GM23338 (cell line): ENCODE data around the gene PIGR. TPM values are rescaled to one million over a fixed set of nuclear protein-coding genes. Genes with fewer than 3 reads are reported as not detected.

Experiments used
- ATAC-seq: fragments of 200-7000 bp; cut with Tn5 transposase; 3 replicates; pipeline ENCODE4 v1.9.1; 2020
- DNase-seq: peaks from one replicate; pipeline ENCODE4 v3.0.0-alpha.2; 2015; ENCODE audit warnings: low spot score
- H2AFZ ChIP-seq: fragments of 200-600 bp; sonication (generic); 2 replicates; pipeline ENCODE4 v1.8.0; 2016; ENCODE audit warnings: antibody characterized with exemption, mild to moderate bottlenecking, moderate library complexity
- H3F3A ChIP-seq: fragments of 200-600 bp; sonication (generic); replicated peaks from 2 replicates; pipeline ENCODE4 v1.8.0; 2017; ENCODE audit warnings: antibody characterized with exemption, mixed run types, low read depth
- H3K27ac ChIP-seq: fragments of 200-600 bp; sonication (generic); 2 replicates; pipeline ENCODE4 v1.6.1; 2016; ENCODE audit warnings: low read depth
- H3K27me3 ChIP-seq: fragments of 200-600 bp; sonication (generic); 2 replicates; pipeline ENCODE4 v1.8.0; 2016; ENCODE audit warnings: mild to moderate bottlenecking, mixed run types, moderate library complexity; ENCODE audit not compliant: insufficient read depth
- H3K36me3 ChIP-seq: fragments of 200-600 bp; sonication (generic); 2 replicates; pipeline ENCODE4 v1.8.0; 2016; ENCODE audit warnings: mild to moderate bottlenecking; ENCODE audit not compliant: insufficient read depth
- H3K4me1 ChIP-seq: fragments of 200-600 bp; sonication (generic); 2 replicates; pipeline ENCODE4 v1.8.0; 2016; ENCODE audit warnings: mild to moderate bottlenecking, moderate library complexity; ENCODE audit not compliant: insufficient read depth
- H3K4me2 ChIP-seq: fragments of 200-600 bp; sonication (generic); 2 replicates; pipeline ENCODE4 v1.7.1; 2017; ENCODE audit warnings: mixed run types
- H3K4me3 ChIP-seq: fragments of 200-600 bp; sonication (generic); 2 replicates; pipeline ENCODE4 v1.6.1; 2016; ENCODE audit warnings: mixed run types
- H3K79me2 ChIP-seq: fragments of 200-600 bp; sonication (generic); replicated peaks from 2 replicates; pipeline ENCODE4 v1.8.0; 2017; ENCODE audit warnings: mild to moderate bottlenecking; ENCODE audit not compliant: insufficient read depth
- H3K9me2 ChIP-seq: fragments of 200-600 bp; sonication (generic); 2 replicates; pipeline ENCODE4 v1.8.0; 2017; ENCODE audit not compliant: insufficient read depth
- H4K20me1 ChIP-seq: fragments of 200-600 bp; sonication (generic); replicated peaks from 2 replicates; pipeline ENCODE4 v1.8.0; 2017; ENCODE audit warnings: mild to moderate bottlenecking; ENCODE audit not compliant: insufficient read depth
- H3K27ac Mint-ChIP-seq: 2 replicates; pipeline ENCODE4 v1.8.0; 2020; ENCODE audit warnings: inconsistent platforms, mild to moderate bottlenecking, moderate library complexity, mixed read lengths
- H3K27me3 Mint-ChIP-seq: 3 replicates; pipeline ENCODE4 v1.8.0; 2022; ENCODE audit warnings: low read depth, mild to moderate bottlenecking, moderate library complexity, mixed read lengths, inconsistent platforms; ENCODE audit not compliant: insufficient read depth, poor library complexity
- H3K36me3 Mint-ChIP-seq: 3 replicates; pipeline ENCODE4 v1.8.0; 2021; ENCODE audit warnings: low read depth, mild to moderate bottlenecking, inconsistent platforms, moderate library complexity, mixed read lengths
- H3K4me1 Mint-ChIP-seq: 3 replicates; pipeline ENCODE4 v1.8.0; 2020; ENCODE audit warnings: mild to moderate bottlenecking, inconsistent platforms, mixed read lengths
- H3K4me3 Mint-ChIP-seq: 3 replicates; pipeline ENCODE4 v1.8.0; 2021; ENCODE audit warnings: moderate library complexity, mild to moderate bottlenecking, inconsistent platforms, mixed read lengths
- H3K9me3 Mint-ChIP-seq: 3 replicates; pipeline ENCODE4 v1.8.0; 2020; ENCODE audit warnings: moderate library complexity, mild to moderate bottlenecking, inconsistent platforms, mixed read lengths
- CREB1 ChIP-seq: fragments of 250-450 bp; sonication (Bioruptor Pico); IDR thresholded peaks from 2 replicates; pipeline ENCODE4 v1.5.0; 2020; ENCODE audit warnings: low read depth, mild to moderate bottlenecking, moderate library complexity
- EZH2 ChIP-seq: fragments of 200-600 bp; sonication (generic); IDR thresholded peaks from one replicate; pipeline ENCODE4 v1.8.0; 2017; ENCODE audit warnings: antibody characterized with exemption, mild to moderate bottlenecking, low read depth; ENCODE audit not compliant: unreplicated experiment
- EZH2phosphoT487 ChIP-seq: fragments of 200-600 bp; sonication (generic); IDR thresholded peaks from one replicate; pipeline ENCODE4 v1.8.1; 2018; ENCODE audit warnings: antibody characterized with exemption; ENCODE audit not compliant: unreplicated experiment
- JUNB ChIP-seq: IDR thresholded peaks from one replicate; pipeline ENCODE4 v1.6.1; 2016; ENCODE audit warnings: antibody characterized with exemption; ENCODE audit not compliant: unreplicated experiment
- NANOG ChIP-seq: IDR thresholded peaks from 2 replicates; pipeline ENCODE4 v1.6.1; 2016; ENCODE audit warnings: antibody characterized with exemption, borderline replicate concordance
- POLR2AphosphoS5 ChIP-seq: IDR thresholded peaks from 2 replicates; pipeline ENCODE4 v1.6.1; 2016; ENCODE audit warnings: antibody characterized with exemption, low read depth
- STAT1 ChIP-seq: IDR thresholded peaks from one replicate; pipeline ENCODE4 v1.6.1; 2016; ENCODE audit warnings: antibody characterized with exemption; ENCODE audit not compliant: unreplicated experiment
- ZNF114 ChIP-seq: fragments of 250-450 bp; sonication (Bioruptor Pico); IDR thresholded peaks from 2 replicates; pipeline ENCODE4 v1.5.0; 2020; ENCODE audit warnings: mild to moderate bottlenecking, moderate library complexity
- ZNF331 ChIP-seq: fragments of 250-450 bp; sonication (Bioruptor Pico); IDR thresholded peaks from 2 replicates; pipeline ENCODE4 v1.5.0; 2020; ENCODE audit warnings: low read depth, mild to moderate bottlenecking, moderate library complexity
- ZNF462 ChIP-seq: fragments of 250-450 bp; sonication (Bioruptor Pico); IDR thresholded peaks from 2 replicates; pipeline ENCODE4 v1.5.0; 2020; ENCODE audit warnings: mild to moderate bottlenecking, moderate library complexity
- polyA plus RNA-seq: library from polyadenylated mRNA; unstranded; fragments of >200 nt; fragmentation: Nextera tagmentation; extraction: Ambion mirVana; gene quantifications from 2 replicates; pipeline ENCODE4 v1.2.1, GENCODE V29; 2016
- total RNA-seq: library from RNA; depleted of rRNA; stranded (reverse); fragments of >200 nt; shearing (Covaris generic); gene quantifications from 2 replicates; pipeline ENCODE4 v1.2.3, GENCODE V29; 2014
- TF ChIP-seq, protein P1 (sequence below): IDR thresholded peaks from one replicate; pipeline ENCODE4 v1.6.1; 2018; ENCODE audit warnings: antibody characterized with exemption; ENCODE audit not compliant: unreplicated experiment
- TF ChIP-seq, protein P2 (sequence below): IDR thresholded peaks from 2 replicates; pipeline ENCODE4 v1.6.1; 2016; ENCODE audit warnings: antibody characterized with exemption
- TF ChIP-seq, protein P3 (sequence below), 2 experiments: fragments of 200-600 bp in 1 of 2; sonication (generic) in 1 of 2; conservative IDR thresholded peaks; 2 replicates each; pipeline versions ENCODE4 v1.5.1 to v1.6.1; 2016 to 2017; ENCODE audit warnings: antibody characterized with exemption in 2 of 2, low read depth in 2 of 2, mild to moderate bottlenecking in 2 of 2, moderate library complexity in 1 of 2

The PIGR gene
- total and polyA plus RNA-seq, 2 experiments from 2014 or later = not detected

GRCh38 chr1:206945779-206946178 lies 487 bp downstream of the PIGR start (continued):
- TF ChIP-seq, protein P1, sequence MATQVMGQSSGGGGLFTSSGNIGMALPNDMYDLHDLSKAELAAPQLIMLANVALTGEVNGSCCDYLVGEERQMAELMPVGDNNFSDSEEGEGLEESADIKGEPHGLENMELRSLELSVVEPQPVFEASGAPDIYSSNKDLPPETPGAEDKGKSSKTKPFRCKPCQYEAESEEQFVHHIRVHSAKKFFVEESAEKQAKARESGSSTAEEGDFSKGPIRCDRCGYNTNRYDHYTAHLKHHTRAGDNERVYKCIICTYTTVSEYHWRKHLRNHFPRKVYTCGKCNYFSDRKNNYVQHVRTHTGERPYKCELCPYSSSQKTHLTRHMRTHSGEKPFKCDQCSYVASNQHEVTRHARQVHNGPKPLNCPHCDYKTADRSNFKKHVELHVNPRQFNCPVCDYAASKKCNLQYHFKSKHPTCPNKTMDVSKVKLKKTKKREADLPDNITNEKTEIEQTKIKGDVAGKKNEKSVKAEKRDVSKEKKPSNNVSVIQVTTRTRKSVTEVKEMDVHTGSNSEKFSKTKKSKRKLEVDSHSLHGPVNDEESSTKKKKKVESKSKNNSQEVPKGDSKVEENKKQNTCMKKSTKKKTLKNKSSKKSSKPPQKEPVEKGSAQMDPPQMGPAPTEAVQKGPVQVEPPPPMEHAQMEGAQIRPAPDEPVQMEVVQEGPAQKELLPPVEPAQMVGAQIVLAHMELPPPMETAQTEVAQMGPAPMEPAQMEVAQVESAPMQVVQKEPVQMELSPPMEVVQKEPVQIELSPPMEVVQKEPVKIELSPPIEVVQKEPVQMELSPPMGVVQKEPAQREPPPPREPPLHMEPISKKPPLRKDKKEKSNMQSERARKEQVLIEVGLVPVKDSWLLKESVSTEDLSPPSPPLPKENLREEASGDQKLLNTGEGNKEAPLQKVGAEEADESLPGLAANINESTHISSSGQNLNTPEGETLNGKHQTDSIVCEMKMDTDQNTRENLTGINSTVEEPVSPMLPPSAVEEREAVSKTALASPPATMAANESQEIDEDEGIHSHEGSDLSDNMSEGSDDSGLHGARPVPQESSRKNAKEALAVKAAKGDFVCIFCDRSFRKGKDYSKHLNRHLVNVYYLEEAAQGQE = no peak
- TF ChIP-seq NANOG = no peak
- no peak for TF ChIP-seq EZH2
- no peak for TF ChIP-seq ZNF114 (CRISPR knock-in tag)
- TF ChIP-seq ZNF331 (CRISPR knock-in tag) = no peak
- TF ChIP-seq EZH2phosphoT487 = no peak
- TF ChIP-seq POLR2AphosphoS5 = no peak
- TF ChIP-seq, protein P2, sequence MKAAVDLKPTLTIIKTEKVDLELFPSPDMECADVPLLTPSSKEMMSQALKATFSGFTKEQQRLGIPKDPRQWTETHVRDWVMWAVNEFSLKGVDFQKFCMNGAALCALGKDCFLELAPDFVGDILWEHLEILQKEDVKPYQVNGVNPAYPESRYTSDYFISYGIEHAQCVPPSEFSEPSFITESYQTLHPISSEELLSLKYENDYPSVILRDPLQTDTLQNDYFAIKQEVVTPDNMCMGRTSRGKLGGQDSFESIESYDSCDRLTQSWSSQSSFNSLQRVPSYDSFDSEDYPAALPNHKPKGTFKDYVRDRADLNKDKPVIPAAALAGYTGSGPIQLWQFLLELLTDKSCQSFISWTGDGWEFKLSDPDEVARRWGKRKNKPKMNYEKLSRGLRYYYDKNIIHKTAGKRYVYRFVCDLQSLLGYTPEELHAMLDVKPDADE = no peak
- no peak for TF ChIP-seq CREB1 (CRISPR knock-in tag)
- TF ChIP-seq, protein P3, sequence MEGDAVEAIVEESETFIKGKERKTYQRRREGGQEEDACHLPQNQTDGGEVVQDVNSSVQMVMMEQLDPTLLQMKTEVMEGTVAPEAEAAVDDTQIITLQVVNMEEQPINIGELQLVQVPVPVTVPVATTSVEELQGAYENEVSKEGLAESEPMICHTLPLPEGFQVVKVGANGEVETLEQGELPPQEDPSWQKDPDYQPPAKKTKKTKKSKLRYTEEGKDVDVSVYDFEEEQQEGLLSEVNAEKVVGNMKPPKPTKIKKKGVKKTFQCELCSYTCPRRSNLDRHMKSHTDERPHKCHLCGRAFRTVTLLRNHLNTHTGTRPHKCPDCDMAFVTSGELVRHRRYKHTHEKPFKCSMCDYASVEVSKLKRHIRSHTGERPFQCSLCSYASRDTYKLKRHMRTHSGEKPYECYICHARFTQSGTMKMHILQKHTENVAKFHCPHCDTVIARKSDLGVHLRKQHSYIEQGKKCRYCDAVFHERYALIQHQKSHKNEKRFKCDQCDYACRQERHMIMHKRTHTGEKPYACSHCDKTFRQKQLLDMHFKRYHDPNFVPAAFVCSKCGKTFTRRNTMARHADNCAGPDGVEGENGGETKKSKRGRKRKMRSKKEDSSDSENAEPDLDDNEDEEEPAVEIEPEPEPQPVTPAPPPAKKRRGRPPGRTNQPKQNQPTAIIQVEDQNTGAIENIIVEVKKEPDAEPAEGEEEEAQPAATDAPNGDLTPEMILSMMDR (conservative IDR thresholded peaks at IDR 0.05; ENCODE audit: low read depth in 2 of 2) = no peak
- no peak for TF ChIP-seq JUNB
- no peak for TF ChIP-seq STAT1

- Mint-ChIP-seq H3K27ac (no peak overlapping the region; the same call in 1 of the 2 replicates), H3K4me3 (no peak overlapping the region), H3K27me3 (peaks cover 1% of the 10 kb centered on the region), H3K36me3 (no peaks in the 10 kb centered on the region), H3K4me1 (no peaks in the 10 kb centered on the region), H3K9me3 (no peaks in the 10 kb centered on the region)
- Histone ChIP-seq H3K36me3 (no peaks in the 10 kb centered on the region), H3K9me2 (peaks cover 10% of the 10 kb centered on the region; the same call in 1 of the 2 replicates), H3K27ac (no peak overlapping the region), H4K20me1 (no peaks in the 10 kb centered on the region), H3K4me2 (no peak overlapping the region), H3K4me3 (no peak overlapping the region), H3K27me3 (no peaks in the 10 kb centered on the region), H2AFZ (no peak overlapping the region), H3K79me2 (no peaks in the 10 kb centered on the region), H3K4me1 (no peaks in the 10 kb centered on the region), H3F3A (no peaks in the 10 kb centered on the region)
- ATAC-seq (no peak), DNase-seq (no peak)
- TF ChIP-seq ZNF462 (CRISPR knock-in tag) (no peak), JUNB (no peak), STAT1 (no peak), ZNF114 (CRISPR knock-in tag) (no peak), POLR2AphosphoS5 (no peak)
Observed at GRCh38 chr1:206944703-206945102, 1.6 kb downstream of the PIGR start.
